IMR-90 (cell line): Measurements from ENCODE around the gene RGSL1.

Source experiments
- CTCF ChIP-seq: conservative IDR thresholded peaks from 2 replicates; pipeline ENCODE4 v1.5.1; 2012; ENCODE audit warnings: mild to moderate bottlenecking, low read depth, low read length, improper control_type of control experiment
- ELK1 ChIP-seq: fragments of 150-350 bp; IDR thresholded peaks from 2 replicates; pipeline ENCODE4 v1.6.1; 2016; ENCODE audit warnings: low read depth, mild to moderate bottlenecking, low read length, moderate library complexity, borderline replicate concordance
- FOS ChIP-seq: fragments of 150-350 bp; IDR thresholded peaks from 2 replicates; pipeline ENCODE4 v1.6.1; 2016; ENCODE audit warnings: low read depth, low read length
- POLR2A ChIP-seq: IDR thresholded peaks from 2 replicates; pipeline ENCODE4 v1.6.1; 2012; ENCODE audit warnings: mild to moderate bottlenecking, low read depth, low read length
- RFX5 ChIP-seq: IDR thresholded peaks from 2 replicates; pipeline ENCODE4 v1.8.0; 2012; ENCODE audit warnings: low read depth, mild to moderate bottlenecking, low read length, moderate library complexity
- SMC3 ChIP-seq: fragments of 150-350 bp; IDR thresholded peaks from 2 replicates; pipeline ENCODE4 v1.6.1; 2016; ENCODE audit warnings: low read depth, mild to moderate bottlenecking, antibody characterized with exemption, low read length, moderate library complexity
- USF2 ChIP-seq: fragments of 150-350 bp; IDR thresholded peaks from 2 replicates; pipeline ENCODE4 v1.6.1; 2017; ENCODE audit warnings: mild to moderate bottlenecking, antibody characterized with exemption, low read length, low read depth

GRCh38 chr1:182589931-182590330 lies 140.0 kb downstream of the RGSL1 start:
- no peak for TF ChIP-seq CTCF
- TF ChIP-seq ELK1, result no peak
- TF ChIP-seq POLR2A, result no peak
- TF ChIP-seq SMC3, result no peak
- no peak for TF ChIP-seq USF2
- no peak for TF ChIP-seq FOS
- TF ChIP-seq RFX5, result no peak
